ENCODE measurements around the gene VSTM2L.

- TF ChIP-seq MAX (IDR thresholded peaks at IDR 0.05; ENCODE audit: insufficient read depth, insufficient read length): no peak
- no peak for TF ChIP-seq CTCF (IDR thresholded peaks at IDR 0.05; ENCODE audit: extremely low read depth in 1 of 2, insufficient read depth in 1 of 2, low read depth in 1 of 2, low read length in 2 of 2)
- no peak for TF ChIP-seq POLR2A (IDR thresholded peaks at IDR 0.05; ENCODE audit: low read depth, low read length)
These were observed 44.0 kb downstream of the VSTM2L start for GRCh38 chr20:37946946-37947345.
